Measurements from ENCODE around the gene GCGR.
"Not testable (repeated sequence)": the region's sequence is repeated elsewhere in the genome, so short reads cannot be mapped to it uniquely, and the experiment has no call there.

Gene GCGR

GRCh38 chr17:81833160-81833920 lies 29.4 kb downstream of the GCGR start, which contains the start of gene MCRIP1:
Gene MCRIP1, minus strand, starts transcription at chr17:81833291. Its CDS starts 8,785 bp downstream, at chr17:81824506.
- peak; percentile 96 to 98 for DNase-seq

- no peak for DNase-seq
Measured at GRCh38 chr17:81833921-81834830, 30.2 kb downstream of the GCGR start.

- no peak for DNase-seq
Measured at GRCh38 chr17:81834831-81835267, 30.9 kb downstream of the GCGR start, which contains the start of gene PPP1R27. Gene PPP1R27, minus strand, starts transcription at chr17:81835050. Its CDS starts 97 bp downstream, at chr17:81834953.

GRCh38 chr17:81837641-81838040 lies 33.7 kb downstream of the GCGR start:
- DNase-seq: no peak

- DNase-seq: no peak
Measured at GRCh38 chr17:81838753-81839255, 34.9 kb downstream of the GCGR start.

GRCh38 chr17:81839301-81839700 lies 35.4 kb downstream of the GCGR start:
- DNase-seq: no peak

- not testable (repeated sequence) for DNase-seq
Measured at GRCh38 chr17:81840059-81840458, 36.1 kb downstream of the GCGR start.

- no peak for DNase-seq
Measured at GRCh38 chr17:81840826-81841778, 37.2 kb downstream of the GCGR start.

GRCh38 chr17:81841866-81842265 lies 37.9 kb downstream of the GCGR start:
- DNase-seq: no peak

GRCh38 chr17:81842378-81842724 lies 38.4 kb downstream of the GCGR start:
- DNase-seq: no peak

GRCh38 chr17:81842725-81843504 lies 39.0 kb downstream of the GCGR start:
- no peak for DNase-seq

- no peak for DNase-seq
Measured at GRCh38 chr17:81843713-81844326, 39.9 kb downstream of the GCGR start.

GRCh38 chr17:81844327-81844851 lies 40.4 kb downstream of the GCGR start:
- no peak for DNase-seq

- DNase-seq: no peak
Measured at GRCh38 chr17:81844887-81845286, 40.9 kb downstream of the GCGR start.

GRCh38 chr17:81845361-81845760 lies 41.4 kb downstream of the GCGR start:
- no peak for DNase-seq

GRCh38 chr17:81845881-81846742 lies 42.2 kb downstream of the GCGR start:
- no peak for DNase-seq

GRCh38 chr17:81846743-81847689 lies 43.1 kb downstream of the GCGR start:
- no peak for DNase-seq

- DNase-seq: no peak
Measured at GRCh38 chr17:81849457-81849856, 45.5 kb downstream of the GCGR start.

- DNase-seq: no peak
Measured at GRCh38 chr17:81851423-81851822, 47.5 kb downstream of the GCGR start.
